ENCODE results near the gene NUDT7.

The NUDT7 gene

GRCh38 chr16:77782694-77783093, 60.4 kb downstream of the NUDT7 start:
- DNase-seq = no peak

- DNase-seq = no peak
Observed at GRCh38 chr16:77784441-77785372, 62.4 kb downstream of the NUDT7 start.

- no peak for DNase-seq
Observed at GRCh38 chr16:77785373-77785764, 63.1 kb downstream of the NUDT7 start.

GRCh38 chr16:77786186-77786847, 64.0 kb downstream of the NUDT7 start:
- DNase-seq = no peak

GRCh38 chr16:77787452-77787851, 65.1 kb downstream of the NUDT7 start:
- DNase-seq = no peak

- no peak for DNase-seq
Observed at GRCh38 chr16:77788181-77789084, 66.1 kb downstream of the NUDT7 start, which contains the start of gene VAT1L. Gene VAT1L (plus strand): TSS chr16:77788564. CDS start chr16:77788683, 119 bp downstream.

GRCh38 chr16:77789085-77790008, 67.0 kb downstream of the NUDT7 start:
- no peak for DNase-seq

- DNase-seq = no peak
Observed at GRCh38 chr16:77790009-77790372, 67.7 kb downstream of the NUDT7 start.

GRCh38 chr16:77790912-77791311, 68.6 kb downstream of the NUDT7 start:
- no peak for DNase-seq

Measured in activated CD4-positive, alpha-beta T cell treated with anti-CD3 and anti-CD28 coated beads, Interleukin-2, amount 50 U/mL, for 1 hour (primary cell).